HL-60/S4 (cell line): ENCODE results near the gene RUNX2.

Experiments used
- in situ Hi-C: fragments of 300-500 bp; cut with MboI; formaldehyde crosslinking; loops from 2 replicates; pipeline ENCODE4 v1.14.3; 2022; ENCODE audit warnings: low sequenced_read_pairs

The RUNX2 gene

DNA sequence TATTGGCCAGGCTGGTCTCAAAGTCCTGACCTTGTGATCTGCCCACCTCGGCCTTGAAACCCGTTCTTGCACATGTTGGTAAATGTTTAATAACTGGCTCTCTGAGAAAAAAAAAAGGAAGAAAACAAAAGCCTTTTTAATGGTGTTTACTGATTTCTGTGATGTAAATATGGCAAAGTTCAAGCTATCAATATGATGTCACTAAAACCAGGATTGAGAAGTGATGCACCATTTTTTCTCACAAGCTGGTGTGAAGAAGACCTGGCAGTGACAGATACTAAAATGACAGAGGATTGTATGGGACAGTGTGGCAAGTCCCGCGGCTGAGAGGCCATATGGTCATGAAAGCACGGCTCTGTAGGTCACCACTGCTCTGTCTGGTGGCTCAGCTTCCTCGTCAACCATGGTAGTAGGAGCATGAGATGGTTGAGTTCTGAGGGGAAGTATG is 245.9 kb downstream of the RUNX2 start:
- in situ Hi-C loops, result no loop called here

DNA sequence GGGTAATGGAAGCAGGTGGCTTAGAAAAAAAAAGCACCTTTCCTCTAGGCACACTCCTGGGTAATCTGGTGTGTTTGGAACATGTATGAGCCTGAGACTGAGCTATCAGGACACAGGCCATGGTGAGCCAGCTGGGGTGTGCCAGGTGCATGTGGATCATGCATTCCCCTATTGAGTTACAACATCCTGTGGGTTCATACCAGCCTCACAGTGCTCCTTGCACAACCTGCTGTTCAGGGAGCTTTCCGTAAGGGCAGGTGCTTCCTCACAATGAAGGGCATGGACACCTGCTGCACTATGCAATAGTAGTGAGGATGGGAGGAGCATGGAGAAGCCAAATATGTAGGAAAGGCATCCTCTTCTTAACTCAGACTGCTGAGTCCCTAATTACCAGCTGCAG is 246.8 kb downstream of the RUNX2 start:
- in situ Hi-C loops, result no loop called here

DNA sequence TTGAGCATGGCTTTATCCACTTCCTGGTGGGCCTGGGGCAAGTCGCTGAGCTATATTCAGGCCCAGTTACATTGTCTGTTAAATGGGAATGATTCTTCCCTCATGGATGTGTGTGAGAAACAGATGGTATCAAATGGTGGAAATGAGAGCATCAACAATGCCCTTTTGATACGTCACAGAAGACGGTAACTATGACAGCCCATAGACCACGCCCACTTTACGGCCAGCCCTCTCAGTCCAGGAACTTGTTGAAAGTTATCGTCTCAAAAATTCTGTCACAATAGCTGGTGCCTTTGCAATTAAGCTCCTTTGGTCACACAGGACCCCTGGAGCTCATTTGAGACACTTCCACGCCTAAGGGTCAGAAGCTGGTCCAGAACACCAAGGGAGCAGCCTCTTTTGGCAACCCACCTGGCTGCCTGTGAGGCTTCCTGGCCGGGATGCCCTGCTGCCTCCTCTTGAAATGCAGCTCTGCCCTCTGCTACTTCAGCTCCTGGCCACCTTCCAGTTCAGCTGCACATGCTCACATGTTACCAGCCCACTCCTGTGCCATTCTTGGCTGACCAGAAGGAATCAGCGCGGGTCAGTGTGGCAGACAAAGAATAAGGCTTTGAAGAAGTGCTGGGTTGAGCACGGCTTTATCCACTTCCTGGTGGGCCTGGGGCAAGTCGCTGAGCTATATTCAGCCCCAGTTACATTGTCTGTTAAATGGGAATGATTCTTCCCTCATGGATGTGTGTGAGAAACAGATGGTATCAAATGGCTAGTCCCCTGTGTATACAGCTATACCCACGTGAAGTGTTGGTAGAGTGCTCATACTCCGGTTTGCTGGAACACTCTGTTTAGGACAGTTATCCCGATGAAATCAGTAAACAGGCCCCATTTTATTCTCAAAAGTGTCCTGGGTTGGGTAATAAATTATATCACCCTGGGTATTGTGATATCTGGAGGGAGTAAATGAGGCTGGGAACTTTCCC is 248.8 kb downstream of the RUNX2 start:
- in situ Hi-C loops, result no loop called here

DNA sequence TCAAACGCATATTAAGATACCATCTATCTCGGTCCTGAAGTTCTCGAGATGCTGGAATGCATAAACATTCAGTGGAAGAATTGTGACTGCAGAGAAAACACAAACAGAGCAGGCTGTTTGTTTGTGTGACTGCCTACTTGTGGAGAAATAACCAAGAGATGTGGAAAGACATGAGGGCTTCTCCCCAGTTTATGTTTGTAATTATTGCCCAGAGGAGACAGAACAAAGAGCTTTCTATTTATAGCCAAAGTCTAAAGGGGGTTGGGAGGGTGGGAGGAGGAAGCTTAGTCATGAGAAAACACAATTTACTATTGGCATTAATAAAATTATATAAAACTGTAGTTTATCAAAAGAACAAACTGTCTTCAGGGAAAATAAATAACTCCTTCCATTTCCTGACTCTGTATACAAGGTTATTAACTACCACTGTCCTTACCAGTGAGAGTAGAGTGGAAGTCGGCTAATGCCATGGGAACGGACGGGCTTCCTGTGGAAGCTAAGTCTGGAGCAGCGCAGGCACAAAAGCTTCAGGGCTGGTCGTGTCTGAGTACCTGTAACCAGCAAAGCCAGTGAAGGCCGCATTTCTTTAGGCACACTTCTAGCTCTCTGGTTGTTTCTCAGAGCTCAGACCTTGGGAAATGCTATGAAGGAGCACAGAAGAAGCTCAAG is 249.8 kb downstream of the RUNX2 start:
- in situ Hi-C loops, result no loop called here

DNA sequence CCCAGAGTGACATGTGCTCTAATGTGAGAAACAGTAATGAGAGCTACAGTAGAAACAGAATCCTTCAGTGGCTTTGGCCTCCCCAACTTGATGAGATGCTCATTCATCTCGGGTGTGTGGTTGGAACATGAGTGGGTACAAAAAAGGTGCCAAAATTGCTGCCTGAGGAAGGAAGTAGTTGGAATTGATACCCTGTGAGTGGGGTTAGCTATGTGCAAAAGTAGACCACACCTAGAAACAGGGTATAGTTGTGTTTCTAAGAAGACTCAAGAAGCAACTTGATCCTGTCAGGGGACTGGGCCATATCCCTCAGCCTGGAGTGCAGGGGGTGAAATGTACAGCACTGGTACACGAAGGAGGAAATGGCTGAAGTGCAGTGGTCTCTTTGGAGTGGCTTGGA is 256.0 kb downstream of the RUNX2 start:
- in situ Hi-C loops, result no loop called here

DNA sequence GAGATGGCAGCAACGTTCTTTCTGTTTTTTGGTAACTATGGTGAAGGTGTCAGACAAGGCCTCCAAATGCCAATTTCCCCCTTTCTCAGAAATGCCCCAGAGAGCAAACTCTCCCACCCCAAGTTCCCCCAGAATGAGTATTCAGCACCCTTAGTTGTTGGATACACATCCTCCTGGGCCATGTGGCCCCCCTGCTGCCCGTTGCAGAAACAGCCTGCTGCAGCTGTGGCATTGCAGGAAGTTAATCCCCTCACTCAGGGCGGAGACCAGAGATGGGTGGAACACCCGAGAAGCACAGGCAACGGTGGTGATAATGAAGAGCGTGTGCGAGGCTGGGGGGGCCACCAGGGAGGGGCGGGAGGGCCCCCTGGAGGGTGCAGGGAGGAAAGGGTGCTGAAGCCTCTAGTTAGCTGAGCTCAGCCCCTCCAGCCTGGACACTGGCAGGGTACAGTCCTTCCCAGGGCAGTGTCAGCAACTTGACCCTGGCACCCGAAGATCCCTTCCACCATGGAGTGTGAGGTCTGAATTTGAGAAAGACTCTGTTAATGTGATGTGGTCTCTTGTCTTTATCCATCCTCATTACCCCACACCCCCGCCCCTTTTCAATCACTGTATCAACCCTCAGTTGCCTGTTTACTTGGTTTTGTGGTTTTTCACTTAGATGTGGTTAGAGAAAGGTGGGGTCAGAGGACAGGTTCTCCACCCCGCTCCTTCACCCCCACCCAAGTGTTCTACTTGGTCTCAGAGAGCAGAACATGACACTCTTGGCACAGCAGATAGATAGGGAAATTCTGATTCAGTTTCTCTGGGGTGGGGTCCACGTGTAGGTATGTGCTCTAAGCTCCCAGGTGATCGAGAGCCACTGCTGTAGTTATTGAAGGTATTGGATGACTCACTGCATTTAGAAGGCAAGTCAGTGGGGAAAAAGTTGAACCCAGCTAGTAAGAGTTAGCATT is 258.4 kb downstream of the RUNX2 start:
- in situ Hi-C loops, result no loop called here

DNA sequence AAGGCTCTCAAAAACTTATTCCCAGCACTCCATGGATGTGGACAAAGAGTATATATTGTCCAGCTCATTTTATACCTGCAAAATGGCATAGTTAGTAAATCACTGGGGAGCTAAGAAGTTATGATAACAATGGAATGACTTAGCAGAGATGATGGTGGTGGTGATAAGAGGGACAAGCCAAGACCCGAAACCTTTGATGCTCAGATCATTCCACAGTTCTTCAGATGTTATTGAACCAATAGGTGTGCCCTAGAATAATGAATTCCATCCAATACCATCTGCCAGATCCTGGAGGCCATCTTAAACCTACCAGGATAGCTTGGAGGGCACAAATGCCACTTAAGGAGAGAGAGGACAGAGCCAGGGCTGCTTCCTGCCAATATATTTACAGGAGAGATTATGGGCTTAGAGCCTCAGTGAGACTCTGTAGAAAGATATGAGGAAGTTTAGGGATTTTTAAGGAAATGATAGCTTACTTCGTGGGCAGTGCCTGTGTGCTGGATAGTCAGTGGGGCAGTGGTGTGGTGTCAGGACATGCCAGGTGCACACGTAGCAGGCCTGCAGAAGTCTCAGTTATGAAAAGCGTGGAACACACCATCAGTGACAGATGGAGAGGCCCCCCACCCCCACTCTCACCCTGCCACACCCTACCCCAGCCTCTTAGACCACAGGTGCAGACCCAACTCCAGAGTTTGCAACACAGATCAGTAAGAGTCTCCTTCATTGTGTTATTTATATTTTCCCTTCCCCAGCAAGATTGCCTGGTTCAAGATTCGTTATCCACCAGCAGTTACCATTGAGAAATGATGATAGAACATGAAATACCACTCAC is 259.3 kb downstream of the RUNX2 start:
- in situ Hi-C loops, result no loop called here

DNA sequence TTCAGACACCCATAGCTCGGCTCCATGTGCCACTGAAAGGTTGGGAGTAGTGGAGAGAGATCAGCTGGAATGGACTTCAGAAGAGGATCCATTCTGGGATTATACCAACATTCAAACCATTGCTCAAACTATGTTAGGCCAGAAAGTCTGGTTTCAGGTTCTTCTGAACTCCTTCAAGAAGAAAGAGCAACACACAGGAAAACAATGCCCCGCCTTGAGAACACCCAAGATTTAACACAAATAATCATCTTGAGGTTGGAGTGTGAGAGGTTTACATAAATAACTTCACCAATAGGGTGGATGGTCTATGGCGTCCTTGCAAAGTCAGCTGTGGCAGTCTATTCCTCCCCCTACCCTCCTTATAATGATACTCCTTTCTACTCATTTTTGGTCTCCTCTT is 261.2 kb downstream of the RUNX2 start:
- in situ Hi-C loops, result no loop called here

DNA sequence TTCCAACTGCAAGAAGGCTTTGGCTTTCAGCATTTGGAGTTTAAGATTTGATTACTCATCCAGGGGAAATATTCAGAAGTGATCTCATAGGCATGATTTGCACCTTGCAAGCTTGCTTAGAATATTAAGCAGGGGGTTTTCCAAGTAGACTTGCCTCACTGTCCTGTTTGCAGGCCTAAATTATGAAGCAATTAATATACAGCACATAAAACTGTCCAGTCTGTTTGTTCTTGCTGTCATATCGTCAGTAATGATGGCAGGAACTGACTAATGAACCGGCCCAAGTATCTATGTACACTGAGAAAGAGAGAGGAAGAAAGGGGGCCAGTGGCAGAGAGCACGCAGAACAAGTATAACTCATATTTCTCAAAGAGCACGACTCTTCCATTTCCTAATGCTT is 262.1 kb downstream of the RUNX2 start:
- in situ Hi-C loops, result no loop called here

DNA sequence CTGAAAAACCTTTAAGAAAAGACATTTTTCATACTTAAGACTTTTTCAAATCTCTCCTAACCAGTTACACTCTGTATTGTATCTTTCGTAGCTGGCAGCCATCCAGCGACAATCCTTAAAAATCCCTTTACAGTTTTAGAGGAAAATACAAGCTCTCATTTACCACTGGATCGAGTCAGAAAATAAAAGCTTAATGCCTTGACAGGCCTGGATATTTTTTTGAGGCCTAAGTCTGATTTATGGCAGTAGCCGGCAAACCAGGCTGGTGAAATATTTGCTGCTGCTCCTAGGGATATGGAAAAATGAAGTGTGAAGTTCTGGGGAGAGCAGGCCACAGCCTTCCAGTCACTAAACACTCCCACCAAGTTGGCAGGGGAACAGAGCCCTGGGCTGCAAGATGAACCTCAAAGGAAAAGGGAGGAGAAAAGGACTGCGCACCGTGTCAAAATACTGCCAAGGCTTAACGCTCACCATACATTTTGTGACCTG is 262.6 kb downstream of the RUNX2 start:
- in situ Hi-C loops, result no loop called here

DNA sequence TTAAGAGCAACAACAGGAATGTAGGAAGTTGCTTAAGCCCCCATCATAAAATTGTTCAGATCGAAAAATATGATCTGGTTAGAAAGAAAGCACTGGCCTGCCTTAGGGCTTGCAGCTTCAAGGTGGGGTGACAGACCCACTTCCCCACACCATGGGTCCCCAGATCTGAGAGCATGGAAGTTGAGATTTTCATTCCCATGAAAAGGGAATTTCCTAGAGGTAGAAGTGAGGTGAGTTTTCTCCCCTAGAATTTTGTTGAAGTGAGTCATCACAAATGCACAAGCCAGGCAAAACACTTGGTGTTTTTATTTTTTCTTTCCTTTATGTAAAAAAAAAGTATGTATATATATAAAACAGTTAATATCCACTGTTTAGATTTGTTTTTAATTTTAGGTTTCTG is 263.2 kb downstream of the RUNX2 start:
- in situ Hi-C loops, result no loop called here

DNA sequence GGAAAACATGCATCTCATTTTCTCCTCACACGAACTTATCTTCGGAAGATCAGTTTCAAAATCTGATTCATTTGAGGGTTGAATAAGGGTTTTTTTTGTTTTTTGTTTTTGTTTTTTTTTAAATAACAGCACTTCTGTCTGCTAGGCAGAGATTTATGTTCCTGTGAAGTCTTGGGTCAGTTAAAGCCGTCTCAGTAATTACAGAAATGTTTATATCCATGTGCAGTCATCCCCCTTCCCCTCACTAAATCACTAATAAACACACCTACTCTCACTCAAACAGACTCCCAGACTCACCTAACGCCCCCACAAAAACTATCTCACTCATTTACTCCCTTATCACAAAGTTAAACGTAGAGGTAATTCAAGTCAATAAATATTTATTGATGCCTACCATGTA is 263.8 kb downstream of the RUNX2 start:
- in situ Hi-C loops, result no loop called here

DNA sequence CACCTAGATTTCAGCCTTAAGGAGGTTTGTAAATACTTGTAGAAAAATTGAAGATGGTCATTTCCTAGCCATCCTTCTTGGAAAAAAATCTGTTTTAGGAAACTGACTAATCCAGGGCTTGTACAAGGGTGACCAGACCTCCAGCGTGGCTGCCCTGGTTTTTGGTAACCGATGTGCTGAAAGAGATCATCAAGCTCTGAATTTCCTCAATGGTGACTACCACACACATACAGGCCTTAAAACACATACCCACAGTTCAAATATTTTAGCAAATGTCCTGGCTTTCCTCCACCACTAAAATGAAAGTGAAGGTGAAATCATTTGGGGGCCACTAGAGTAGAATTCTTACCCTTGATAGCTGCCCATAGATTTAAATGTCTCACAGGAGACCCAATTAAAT is 264.9 kb downstream of the RUNX2 start:
- in situ Hi-C loops, result no loop called here

DNA sequence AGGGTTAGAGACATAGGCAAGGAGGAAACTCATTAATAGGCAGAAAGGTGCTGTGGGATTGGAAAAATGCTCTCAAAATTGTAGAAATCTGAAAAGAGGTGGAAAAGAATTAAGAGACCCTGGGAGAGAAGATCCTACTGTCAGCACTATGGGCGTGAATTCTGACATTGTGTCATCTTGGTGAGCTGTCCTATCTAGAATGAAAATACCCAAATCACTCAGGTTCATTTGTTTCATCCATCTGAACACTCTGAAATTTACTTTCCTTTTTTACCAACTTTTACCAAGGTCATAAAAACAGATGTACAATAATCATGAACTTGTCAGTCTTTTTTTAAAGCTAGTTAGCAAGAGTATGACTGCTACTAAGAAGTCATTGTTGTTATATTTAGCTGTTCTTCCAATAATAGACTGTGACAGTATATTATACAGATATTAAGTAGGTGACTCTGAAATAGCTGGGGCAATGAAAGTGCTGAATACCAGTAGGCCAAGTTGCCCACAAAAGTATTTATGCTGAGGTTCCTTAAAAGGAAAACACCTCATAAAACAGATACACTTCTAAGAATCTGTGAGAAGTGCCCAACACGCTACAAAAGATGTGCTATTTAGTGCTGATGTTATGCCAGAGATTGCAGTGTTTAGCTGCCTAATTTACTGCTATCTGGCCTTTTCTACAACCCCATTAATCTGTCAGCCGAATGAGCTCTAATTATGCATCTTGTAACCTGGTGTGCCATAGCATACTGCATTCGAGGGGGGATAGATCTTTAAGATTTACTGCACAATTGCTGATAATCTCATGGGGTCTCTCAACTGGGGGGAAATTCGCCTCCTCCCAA is 267.1 kb downstream of the RUNX2 start:
- in situ Hi-C loops, result no loop called here

DNA sequence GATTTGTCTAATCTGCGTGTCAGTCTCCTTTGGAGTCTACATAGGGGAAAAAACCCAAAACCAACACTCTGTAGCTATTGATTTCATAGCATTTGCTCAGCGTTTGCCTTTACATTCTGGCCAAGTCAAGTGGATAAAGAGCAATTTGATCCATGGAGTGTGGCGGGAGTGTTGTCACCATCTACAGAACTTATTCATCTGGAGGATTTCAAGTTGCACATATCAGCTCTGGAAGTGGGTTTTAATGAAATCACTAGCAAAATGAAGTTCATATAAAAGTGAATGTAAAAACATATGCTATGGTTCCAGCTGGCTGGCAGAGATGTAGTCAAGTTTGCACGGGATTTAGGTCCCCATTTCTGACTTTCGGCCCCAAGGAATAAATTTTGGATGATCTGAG is 269.3 kb downstream of the RUNX2 start:
- in situ Hi-C loops, result no loop called here

DNA sequence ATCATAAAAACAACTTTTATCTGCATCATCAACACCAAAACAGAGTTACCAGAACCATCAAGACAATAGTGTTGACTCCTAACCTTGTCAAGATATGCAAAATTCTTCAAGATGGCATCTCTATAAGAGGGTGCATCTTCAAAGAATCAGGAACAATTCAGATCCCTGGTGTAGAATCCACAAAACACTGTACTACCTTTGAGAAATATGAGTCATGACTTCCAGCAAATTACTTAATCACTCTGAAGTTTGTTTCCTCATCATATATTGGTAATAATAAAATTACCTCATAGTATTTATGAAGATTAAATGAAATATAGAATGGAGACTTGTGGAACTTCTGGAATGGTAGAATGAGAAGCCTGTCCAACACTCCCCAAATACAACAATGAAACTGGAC is 270.9 kb downstream of the RUNX2 start:
- in situ Hi-C loops, result no loop called here

DNA sequence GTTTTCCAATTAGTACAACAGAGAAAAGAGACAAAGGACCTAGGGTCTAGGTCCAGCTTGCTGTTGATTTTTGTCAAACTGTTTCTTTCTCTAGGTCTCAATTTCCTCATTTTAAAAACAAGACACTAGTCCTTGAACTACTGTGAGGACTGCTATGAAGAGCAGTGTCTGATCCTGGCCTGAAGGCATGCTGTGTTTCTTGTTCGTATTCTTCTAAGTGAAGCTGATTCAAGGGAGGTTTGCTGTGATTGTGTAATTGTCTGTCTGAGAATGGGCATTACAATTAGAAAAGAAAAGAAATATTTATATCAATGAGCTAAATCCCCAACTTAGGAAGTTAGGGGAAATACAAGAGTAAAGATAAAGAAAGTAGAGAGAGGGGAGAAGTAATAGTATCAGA is 277.8 kb downstream of the RUNX2 start:
- in situ Hi-C loops, result no loop called here

DNA sequence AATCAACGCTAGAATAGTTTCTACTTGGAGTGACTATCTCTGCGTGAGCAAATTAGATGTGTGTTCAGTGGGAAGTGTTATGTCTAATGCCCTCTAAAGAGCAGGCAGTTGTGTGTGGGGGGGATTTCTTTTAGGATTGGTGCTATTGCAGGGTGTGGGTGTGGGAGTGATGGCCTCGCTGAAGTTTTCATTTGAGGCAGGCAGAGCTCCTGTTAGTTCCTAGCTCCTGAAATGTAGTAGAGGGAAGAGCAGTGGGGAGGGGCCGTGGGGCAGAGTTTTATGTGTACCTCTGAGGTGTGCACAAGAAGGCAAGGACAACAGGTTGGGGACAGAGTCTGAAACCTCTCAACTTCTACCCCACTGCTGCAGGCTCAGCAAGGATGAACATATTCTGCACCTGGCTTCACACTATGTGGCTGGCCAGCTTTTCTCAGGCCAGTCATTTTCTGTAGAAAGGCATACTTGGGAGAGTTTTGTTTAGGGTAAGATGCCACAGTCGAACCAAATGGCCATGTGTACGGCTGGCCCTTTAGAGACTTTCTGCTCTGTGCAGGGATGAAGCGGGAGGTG is 278.8 kb downstream of the RUNX2 start:
- in situ Hi-C loops, result no loop called here

DNA sequence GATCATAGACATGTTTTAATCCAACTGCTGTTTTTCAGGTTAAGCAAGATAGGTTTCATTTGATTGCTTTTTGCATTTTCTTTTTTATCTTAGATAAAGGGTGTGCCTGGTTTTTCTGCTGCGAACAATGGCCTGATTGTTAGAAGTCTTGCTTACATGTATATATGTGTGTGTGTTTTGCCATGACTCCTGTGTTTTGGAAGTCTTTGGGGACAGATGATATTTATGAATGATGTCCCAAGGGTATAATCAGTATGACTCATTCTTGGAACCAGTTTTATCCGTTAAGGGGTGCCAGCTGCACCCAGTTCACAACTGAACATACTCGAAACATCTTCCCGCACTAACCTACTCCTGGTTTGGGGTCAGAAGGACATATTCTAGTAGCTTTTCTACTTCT is 279.7 kb downstream of the RUNX2 start:
- in situ Hi-C loops, result no loop called here
